GM19240 (cell line): Measurements from ENCODE around the gene DIP2B.
"Not testable (repeated sequence)": the region's sequence is repeated elsewhere in the genome, so short reads cannot be mapped to it uniquely, and the experiment has no call there.

ENCODE experiments used
- DNase-seq: peaks from one replicate; pipeline ENCODE4 v3.0.0; 2011; ENCODE audit warnings: low spot score; ENCODE audit not compliant: insufficient read length

DIP2B gene

GRCh38 chr12:50518090-50518489, 13.3 kb downstream of the DIP2B start:
- no peak for DNase-seq

- no peak for DNase-seq
Observed at GRCh38 chr12:50519353-50519752, 14.6 kb downstream of the DIP2B start.

- DNase-seq, result no peak
Observed at GRCh38 chr12:50520416-50521207, 15.8 kb downstream of the DIP2B start.

GRCh38 chr12:50521781-50522180, 17.0 kb downstream of the DIP2B start:
- DNase-seq, result not testable (repeated sequence)

GRCh38 chr12:50523772-50524171, 19.0 kb downstream of the DIP2B start:
- no peak for DNase-seq

- DNase-seq, result no peak
Observed at GRCh38 chr12:50524621-50525020, 19.8 kb downstream of the DIP2B start.

DNA sequence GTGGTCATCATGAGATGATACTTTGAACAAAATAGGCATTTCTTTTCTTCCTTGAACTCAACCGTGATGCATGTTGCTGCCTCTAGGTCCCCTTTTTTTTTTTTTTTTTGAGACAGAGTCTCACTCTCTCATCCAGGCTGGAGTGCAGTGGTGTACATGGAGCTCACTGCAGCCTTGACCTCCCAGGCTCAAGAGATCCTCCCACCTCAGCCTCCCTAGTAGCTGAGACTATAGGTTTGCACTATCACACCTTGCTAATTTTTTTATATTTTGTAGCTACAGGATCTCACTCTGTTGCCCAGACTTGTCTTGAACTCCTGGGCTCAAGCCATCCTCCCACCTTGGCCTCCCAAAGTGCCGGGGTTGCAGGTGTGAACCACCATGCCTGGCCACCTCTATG, 20.6 kb downstream of the DIP2B start:
- DNase-seq, result no peak

GRCh38 chr12:50527359-50527726, 22.6 kb downstream of the DIP2B start:
- DNase-seq, result no peak

- no peak for DNase-seq
Observed at GRCh38 chr12:50528800-50529199, 24.0 kb downstream of the DIP2B start.

DNA sequence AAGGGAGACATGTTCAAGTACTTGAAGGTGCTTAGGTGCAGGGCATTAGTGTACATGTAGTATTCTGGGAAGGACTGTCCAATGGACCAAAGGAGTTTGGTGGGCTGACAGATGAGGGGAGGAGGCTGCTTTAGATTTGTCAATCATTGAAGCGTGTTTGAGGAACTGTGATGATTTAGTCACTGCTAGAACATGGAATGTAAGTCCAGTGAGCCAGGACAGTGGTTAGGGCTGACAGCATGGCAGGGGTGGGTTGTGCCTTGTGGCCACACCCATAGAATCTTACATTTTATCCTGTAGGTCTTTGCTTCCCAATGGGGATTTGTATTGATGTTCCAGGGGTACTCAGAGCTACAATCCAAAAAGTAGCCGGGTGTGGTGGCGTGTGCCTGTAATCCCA, 24.6 kb downstream of the DIP2B start:
- no peak for DNase-seq

- no peak for DNase-seq
Observed at GRCh38 chr12:50530532-50530931, 25.7 kb downstream of the DIP2B start.

GRCh38 chr12:50533203-50533584, 28.4 kb downstream of the DIP2B start:
- no peak for DNase-seq

GRCh38 chr12:50533971-50534370, 29.2 kb downstream of the DIP2B start:
- DNase-seq, result no peak

DNA sequence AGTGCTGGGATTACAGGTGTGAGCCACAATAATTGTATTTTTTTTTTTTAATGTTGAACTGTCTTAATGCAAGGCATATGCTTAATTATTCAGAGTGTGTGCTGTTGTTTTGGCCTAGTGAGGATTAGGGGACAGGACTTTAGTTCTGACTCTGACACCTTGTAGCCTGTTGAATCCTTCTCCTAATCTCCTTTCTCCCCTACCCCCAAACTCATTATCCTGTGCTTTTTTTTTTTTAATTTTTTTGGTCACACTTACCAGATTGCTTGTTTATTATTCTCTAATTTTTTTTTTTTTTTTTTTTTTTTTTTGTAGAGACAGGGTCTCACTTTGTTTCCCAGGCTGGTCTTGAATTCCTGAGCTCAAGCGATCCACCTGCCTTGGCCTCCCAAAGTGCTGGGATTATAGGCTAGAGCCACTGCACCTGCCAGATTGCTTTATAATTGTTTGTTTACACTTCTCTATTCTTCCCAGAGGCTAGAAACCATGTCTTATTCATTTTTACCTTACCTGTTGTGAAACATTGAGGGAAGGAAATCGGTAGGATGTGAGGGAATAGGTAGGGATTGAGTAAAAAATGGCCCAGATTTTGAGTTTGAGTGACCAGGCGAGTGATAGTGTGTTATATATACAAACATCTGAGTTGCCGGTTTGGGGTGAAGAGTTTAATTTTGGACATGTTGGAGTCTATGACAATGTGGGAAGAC, 32.2 kb downstream of the DIP2B start:
- no peak for DNase-seq

- DNase-seq, result no peak
Observed at GRCh38 chr12:50537538-50537919, 32.7 kb downstream of the DIP2B start.

GRCh38 chr12:50538182-50538581, 33.4 kb downstream of the DIP2B start:
- no peak for DNase-seq

DNA sequence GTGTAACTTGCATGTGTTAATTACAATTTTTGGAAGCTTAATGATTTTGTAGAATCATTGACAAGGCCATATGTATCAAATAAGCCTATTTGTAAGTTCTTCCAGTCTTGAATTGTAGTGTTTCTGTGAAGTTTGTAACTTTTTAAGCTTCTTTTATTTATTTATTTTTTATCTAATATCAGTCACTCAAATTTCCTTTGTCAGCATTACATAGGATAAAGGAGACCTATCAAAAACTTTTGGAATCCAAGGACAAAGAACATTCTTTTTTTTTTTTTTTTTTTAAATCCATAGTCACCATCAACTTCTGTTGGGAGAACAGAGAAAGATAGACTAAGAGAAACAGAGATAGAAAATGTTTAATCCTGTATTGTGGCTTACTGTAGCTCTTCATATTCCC, 36.4 kb downstream of the DIP2B start:
- DNase-seq, result no peak

DNA sequence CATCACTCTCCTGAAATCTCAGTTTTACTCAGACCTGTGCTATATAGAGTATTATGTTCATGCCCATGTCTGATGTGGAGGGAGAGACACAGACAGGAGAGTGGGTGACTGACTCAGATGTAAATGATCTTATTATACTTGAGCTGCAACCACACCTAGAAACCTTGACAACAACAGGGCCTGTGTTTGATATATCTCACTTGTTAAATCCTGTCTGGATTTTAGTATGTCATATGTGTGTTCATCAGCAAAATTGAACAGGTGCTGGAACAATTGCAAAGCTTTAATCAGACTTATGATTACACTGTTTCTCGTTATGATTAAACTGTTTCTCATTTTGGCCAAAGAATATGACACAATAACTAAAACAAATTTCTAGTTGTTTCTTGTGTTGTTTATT, 37.7 kb downstream of the DIP2B start:
- DNase-seq, result no peak

DNA sequence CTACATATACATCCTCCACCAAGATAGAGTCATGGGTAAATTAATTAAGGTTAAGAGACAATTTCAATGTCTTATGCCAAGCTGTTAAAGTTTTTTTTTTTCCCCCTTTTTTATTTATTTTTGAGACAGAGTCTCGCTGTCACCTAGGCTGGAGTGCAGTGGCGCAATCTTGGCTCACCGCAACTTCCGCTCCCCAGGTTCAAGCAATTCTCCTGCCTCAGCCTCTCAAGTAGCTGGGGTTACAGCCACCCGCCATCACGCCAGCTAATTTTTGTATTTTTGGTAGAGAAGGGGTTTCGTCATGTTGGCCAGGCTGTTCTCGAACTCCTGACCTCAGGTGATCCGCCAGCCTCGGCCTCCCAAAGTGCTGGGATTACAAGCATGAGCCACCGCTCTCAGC, 38.4 kb downstream of the DIP2B start:
- DNase-seq, result not testable (repeated sequence)

DNA sequence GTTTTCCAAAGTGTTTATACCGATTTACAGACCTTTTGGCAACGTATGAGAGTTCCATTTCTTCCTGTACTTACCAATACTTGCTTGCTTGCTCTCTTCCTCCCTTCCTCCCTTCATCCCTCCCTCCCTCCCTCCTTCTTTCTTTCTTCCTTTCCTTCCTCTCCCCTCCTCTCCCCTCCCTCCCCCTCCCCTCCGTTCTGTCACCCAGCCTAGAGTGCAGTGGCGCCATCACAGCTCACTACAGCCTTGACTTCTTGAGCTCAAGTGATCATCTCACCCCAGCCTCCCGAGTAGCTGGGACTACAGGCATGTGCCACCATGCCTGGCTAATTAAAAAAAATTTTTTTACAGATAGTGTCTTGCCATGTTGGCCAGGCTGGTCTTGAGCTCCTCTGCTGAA, 40.4 kb downstream of the DIP2B start:
- no peak for DNase-seq

DNA sequence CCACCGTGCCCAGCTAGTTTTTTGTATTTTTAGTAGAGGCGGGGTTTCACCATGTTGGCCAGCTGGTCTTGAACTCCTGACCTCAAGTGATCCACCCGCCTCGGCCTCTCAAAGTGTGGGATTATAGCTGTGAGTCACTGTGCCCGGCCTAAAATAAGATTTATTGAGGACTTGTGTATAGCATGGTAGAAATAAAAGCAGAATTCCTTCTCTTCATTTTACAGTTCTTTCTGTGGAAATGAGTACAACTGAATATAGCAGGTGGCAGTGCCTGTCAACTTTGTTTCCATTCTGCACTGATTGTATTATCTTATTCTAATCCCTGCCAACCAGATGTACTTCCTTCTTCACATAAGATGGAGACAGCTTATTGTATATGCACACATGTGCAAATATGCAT, 41.0 kb downstream of the DIP2B start:
- DNase-seq, result no peak

- DNase-seq, result no peak
Observed at GRCh38 chr12:50546441-50547318, 41.9 kb downstream of the DIP2B start.
